Measurements from ENCODE around the gene SFN.
"Not testable (repeated sequence)": the region's sequence is repeated elsewhere in the genome, so short reads cannot be mapped to it uniquely, and the experiment has no call there.

The SFN gene

GRCh38 chr1:26873097-26873496, 10.1 kb downstream of the SFN start:
- DNase-seq (ENCODE audit: low spot score): not testable (repeated sequence)

GRCh38 chr1:26874896-26875295, 11.9 kb downstream of the SFN start:
- DNase-seq (ENCODE audit: low spot score): no peak

GRCh38 chr1:26877326-26877725, 14.4 kb downstream of the SFN start:
- DNase-seq (ENCODE audit: low spot score): no peak

GRCh38 chr1:26879793-26880192, 16.8 kb downstream of the SFN start:
- no peak for DNase-seq (ENCODE audit: low spot score)

GRCh38 chr1:26881611-26882010, 18.7 kb downstream of the SFN start:
- DNase-seq (ENCODE audit: low spot score): not testable (repeated sequence)

GRCh38 chr1:26882696-26883463, 19.9 kb downstream of the SFN start:
- DNase-seq (ENCODE audit: low spot score): no peak

GRCh38 chr1:26887125-26887524, 24.2 kb downstream of the SFN start:
- no peak for DNase-seq (ENCODE audit: low spot score)

GRCh38 chr1:26888231-26888630, 25.3 kb downstream of the SFN start:
- no peak for DNase-seq (ENCODE audit: low spot score)

- DNase-seq (ENCODE audit: low spot score): peak; percentile 77
Observed at GRCh38 chr1:26889551-26890466, 26.9 kb downstream of the SFN start, which contains the start of gene GPN2. TSS of gene GPN2 (minus strand) at chr1:26890283. CDS start at chr1:26890096, 187 bp downstream.

- DNase-seq (ENCODE audit: low spot score): no peak
Observed at GRCh38 chr1:26890467-26890796, 27.5 kb downstream of the SFN start.

GRCh38 chr1:26894263-26894662, 31.3 kb downstream of the SFN start:
- no peak for DNase-seq (ENCODE audit: low spot score)

- no peak for DNase-seq (ENCODE audit: low spot score)
Observed at GRCh38 chr1:26897351-26897750, 34.4 kb downstream of the SFN start.

GRCh38 chr1:26900001-26900814, 37.3 kb downstream of the SFN start, which contains the start of gene GPATCH3:
TSS of gene GPATCH3 (minus strand) at chr1:26900467. CDS start at chr1:26900442, 25 bp downstream.
- DNase-seq (ENCODE audit: low spot score): peak; percentile 93

GRCh38 chr1:26900815-26901511, 38.0 kb downstream of the SFN start:
- no peak for DNase-seq (ENCODE audit: low spot score)

- DNase-seq (ENCODE audit: low spot score): no peak
Observed at GRCh38 chr1:26907071-26907917, 44.3 kb downstream of the SFN start.

- DNase-seq (ENCODE audit: low spot score): no peak
Observed at GRCh38 chr1:26909951-26910342, 47.0 kb downstream of the SFN start.

- no peak for DNase-seq (ENCODE audit: low spot score)
Observed at GRCh38 chr1:26910343-26911160, 47.6 kb downstream of the SFN start.

- DNase-seq (ENCODE audit: low spot score): no peak
Observed at GRCh38 chr1:26911399-26912146, 48.6 kb downstream of the SFN start.

GRCh38 chr1:26912147-26912490, 49.2 kb downstream of the SFN start:
- DNase-seq (ENCODE audit: low spot score): no peak

Data from COLO829 (cell line).